Fibroblast of lung (primary cell): ENCODE measurements around the gene CAMTA1.

Experiments used
- EZH2 ChIP-seq: IDR thresholded peaks from 2 replicates; pipeline ENCODE4 v1.5.1; 2012; ENCODE audit warnings: low read length, control low read depth, mild to moderate bottlenecking; ENCODE audit errors: missing control alignments
- TF ChIP-seq, protein P1 (sequence below), 2 donors: IDR thresholded peaks in 1 of 2; conservative IDR thresholded peaks in 1 of 2; 1 replicate in 1 of 2; 2 replicates in 1 of 2; pipeline ENCODE4 v1.5.1; 2011 to 2012; ENCODE audit warnings: low read length in 2 of 2, control low read depth in 1 of 2, inconsistent platforms in 1 of 2, low read depth in 1 of 2, mild to moderate bottlenecking in 1 of 2

DNA sequence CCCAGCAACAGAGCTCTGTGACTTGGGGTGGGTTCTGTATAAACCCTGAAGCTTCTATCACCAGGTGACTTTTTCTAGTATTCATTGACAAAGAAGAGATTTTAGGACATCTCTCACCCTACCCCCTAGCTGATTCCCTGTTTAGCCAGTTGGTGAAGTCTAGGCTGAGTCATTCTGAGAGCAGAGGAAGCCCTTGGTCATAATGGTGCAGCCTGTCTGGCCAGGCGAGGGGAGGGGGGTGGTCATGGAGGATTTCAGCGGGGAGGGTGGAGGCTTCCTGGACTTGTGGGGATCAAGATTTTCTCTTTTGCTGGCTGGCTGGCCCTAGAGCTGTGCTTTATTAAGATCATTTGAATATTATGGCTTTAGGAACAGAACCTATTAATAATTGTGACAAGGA lies 262.6 kb downstream of the CAMTA1 start:
- TF ChIP-seq, protein P1, sequence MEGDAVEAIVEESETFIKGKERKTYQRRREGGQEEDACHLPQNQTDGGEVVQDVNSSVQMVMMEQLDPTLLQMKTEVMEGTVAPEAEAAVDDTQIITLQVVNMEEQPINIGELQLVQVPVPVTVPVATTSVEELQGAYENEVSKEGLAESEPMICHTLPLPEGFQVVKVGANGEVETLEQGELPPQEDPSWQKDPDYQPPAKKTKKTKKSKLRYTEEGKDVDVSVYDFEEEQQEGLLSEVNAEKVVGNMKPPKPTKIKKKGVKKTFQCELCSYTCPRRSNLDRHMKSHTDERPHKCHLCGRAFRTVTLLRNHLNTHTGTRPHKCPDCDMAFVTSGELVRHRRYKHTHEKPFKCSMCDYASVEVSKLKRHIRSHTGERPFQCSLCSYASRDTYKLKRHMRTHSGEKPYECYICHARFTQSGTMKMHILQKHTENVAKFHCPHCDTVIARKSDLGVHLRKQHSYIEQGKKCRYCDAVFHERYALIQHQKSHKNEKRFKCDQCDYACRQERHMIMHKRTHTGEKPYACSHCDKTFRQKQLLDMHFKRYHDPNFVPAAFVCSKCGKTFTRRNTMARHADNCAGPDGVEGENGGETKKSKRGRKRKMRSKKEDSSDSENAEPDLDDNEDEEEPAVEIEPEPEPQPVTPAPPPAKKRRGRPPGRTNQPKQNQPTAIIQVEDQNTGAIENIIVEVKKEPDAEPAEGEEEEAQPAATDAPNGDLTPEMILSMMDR (conservative IDR thresholded peaks at IDR 0.05 in 1 of 2, IDR thresholded peaks at IDR 0.05 in 1 of 2; ENCODE audit: low read depth in 1 of 2, low read length in 2 of 2), result no peak
- TF ChIP-seq EZH2, result no peak
